ENCODE measurements around the gene CHCHD3. TPM values are rescaled to one million over a fixed set of nuclear protein-coding genes. Genes with fewer than 3 reads are reported as not detected.

Gene CHCHD3
- total RNA-seq, 2 experiments from 2014 or later: 21.6 to 21.7 TPM

- POLR2A ChIA-PET: no interaction called here
- Mint-ChIP-seq H3K4me1 (ENCODE audit: low read depth) (no peaks in the 10 kb centered on the region), H3K9me3 (no peaks in the 10 kb centered on the region), H3K4me3 (no peak overlapping the region), H3K27ac (no peak overlapping the region), H3K36me3 (ENCODE audit: low read depth) (peaks cover 15% of the 10 kb centered on the region), H3K27me3 (no peaks in the 10 kb centered on the region)
- no peak for ATAC-seq (ENCODE audit: poor library complexity)
- Histone ChIP-seq H3K27ac (ENCODE audit: low read depth in 1 of 2, low read length in 2 of 2) (no peak overlapping the region), H3K4me1 (ENCODE audit: insufficient read depth, low read length) (no peaks in the 10 kb centered on the region), H3K27me3 (ENCODE audit: control insufficient read depth in 1 of 2, insufficient read depth in 2 of 2, low read length in 2 of 2) (no peaks in the 10 kb centered on the region), H3K36me3 (ENCODE audit: insufficient read depth, low read length) (no peaks in the 10 kb centered on the region), H3K9me3 (ENCODE audit: control insufficient read depth in 1 of 2, insufficient read depth in 1 of 2, low read length in 2 of 2) (no peaks in the 10 kb centered on the region), H3K4me3 (ENCODE audit: low read length) (no peak overlapping the region)
- intact Hi-C loops (cut with DNase I, micrococcal nuclease): no loop called here
- TF ChIP-seq CTCF (IDR thresholded peaks at IDR 0.05): no peak
- no peak for DNase-seq
- CTCF ChIA-PET: interaction anchor here (0.8 kb wide), 1 partner anchor 25 kb away, joined by 3 read pairs; no protein-coding TSS in a partner anchor
These were observed 262.2 kb downstream of the CHCHD3 start for GRCh38 chr7:132819648-132820047.

- ChIA-PET CTCF (no interaction called here), POLR2A (no interaction called here)
- H3K27ac Mint-ChIP-seq: no peak overlapping the region
- H3K4me3 Mint-ChIP-seq: no peak overlapping the region
- H3K9me3 Mint-ChIP-seq: no peaks in the 10 kb centered on the region
- no peak for TF ChIP-seq CTCF (IDR thresholded peaks at IDR 0.05)
- intact Hi-C loops (cut with DNase I, micrococcal nuclease): no loop called here
- Histone ChIP-seq H3K4me1 (ENCODE audit: insufficient read depth, low read length) (no peaks in the 10 kb centered on the region), H3K27me3 (ENCODE audit: control insufficient read depth in 1 of 2, insufficient read depth in 2 of 2, low read length in 2 of 2) (no peaks in the 10 kb centered on the region), H3K36me3 (ENCODE audit: insufficient read depth, low read length) (peaks cover 1% of the 10 kb centered on the region), H3K9me3 (ENCODE audit: control insufficient read depth in 1 of 2, insufficient read depth in 1 of 2, low read length in 2 of 2) (no peaks in the 10 kb centered on the region), H3K4me3 (ENCODE audit: low read length) (no peak overlapping the region), H3K27ac (ENCODE audit: low read depth in 1 of 2, low read length in 2 of 2) (no peak overlapping the region)
- no peaks in the 10 kb centered on the region for H3K4me1 Mint-ChIP-seq (ENCODE audit: low read depth)
- peaks cover 15% of the 10 kb centered on the region for H3K36me3 Mint-ChIP-seq (ENCODE audit: low read depth)
- H3K27me3 Mint-ChIP-seq: no peaks in the 10 kb centered on the region
- DNase-seq (no peak), ATAC-seq (ENCODE audit: poor library complexity) (no peak)
These were observed 263.9 kb downstream of the CHCHD3 start for GRCh38 chr7:132817949-132818348.

GRCh38 chr7:132815696-132816311 lies 266.1 kb downstream of the CHCHD3 start:
- Histone ChIP-seq H3K36me3 (ENCODE audit: insufficient read depth, low read length) (peaks cover 5% of the 10 kb centered on the region), H3K27ac (ENCODE audit: low read depth in 1 of 2, low read length in 2 of 2) (no peak overlapping the region), H3K27me3 (ENCODE audit: control insufficient read depth in 1 of 2, insufficient read depth in 2 of 2, low read length in 2 of 2) (no peaks in the 10 kb centered on the region), H3K9me3 (ENCODE audit: control insufficient read depth in 1 of 2, insufficient read depth in 1 of 2, low read length in 2 of 2) (no peaks in the 10 kb centered on the region), H3K4me1 (ENCODE audit: insufficient read depth, low read length) (no peaks in the 10 kb centered on the region), H3K4me3 (ENCODE audit: low read length) (no peak overlapping the region)
- CTCF ChIA-PET: no interaction called here
- Mint-ChIP-seq H3K9me3 (no peaks in the 10 kb centered on the region), H3K4me3 (no peak overlapping the region), H3K36me3 (ENCODE audit: low read depth) (peaks cover 20% of the 10 kb centered on the region), H3K27me3 (no peaks in the 10 kb centered on the region), H3K4me1 (ENCODE audit: low read depth) (no peaks in the 10 kb centered on the region), H3K27ac (no peak overlapping the region)
- no peak for TF ChIP-seq CTCF (IDR thresholded peaks at IDR 0.05)
- ATAC-seq (ENCODE audit: poor library complexity): no peak
- intact Hi-C loops (cut with DNase I, micrococcal nuclease): no loop called here
- DNase-seq: no peak
- POLR2A ChIA-PET: no interaction called here
